Activated gamma-delta T cell treated with anti-CD3 and anti-CD28 coated beads, Interleukin-2, amount 50 U/mL, for 16 hours (primary cell): ENCODE results near the gene HK1.

Experiments
- DNase-seq: peaks from one replicate; pipeline ENCODE4 v3.0.0-alpha.2; 2020; ENCODE audit warnings: low read depth

HK1 gene

DNA sequence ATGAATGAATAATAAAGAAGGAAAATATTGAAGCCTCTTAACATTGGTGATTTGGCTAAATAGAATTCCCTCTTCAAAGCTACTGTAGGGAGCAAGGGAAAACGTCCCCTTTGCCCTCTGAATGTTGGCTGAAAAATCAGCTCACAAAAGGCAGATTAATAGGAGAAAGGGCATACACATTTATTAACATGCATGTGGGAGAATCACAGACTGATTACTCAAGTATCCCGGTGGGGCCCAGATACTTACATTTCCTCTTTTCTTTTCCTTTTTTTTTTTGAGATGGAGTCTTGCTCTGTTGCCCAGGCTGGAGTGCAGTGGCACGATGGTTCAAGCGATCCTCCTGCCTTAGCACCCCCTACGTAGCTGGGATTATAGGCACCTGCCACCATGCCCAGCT, 68.5 kb downstream of the HK1 start:
- DNase-seq = no peak

- DNase-seq = no peak
These were observed 70.7 kb downstream of the HK1 start for GRCh38 chr10:69348816-69349541.

GRCh38 chr10:69349542-69349888, 71.2 kb downstream of the HK1 start:
- no peak for DNase-seq

DNA sequence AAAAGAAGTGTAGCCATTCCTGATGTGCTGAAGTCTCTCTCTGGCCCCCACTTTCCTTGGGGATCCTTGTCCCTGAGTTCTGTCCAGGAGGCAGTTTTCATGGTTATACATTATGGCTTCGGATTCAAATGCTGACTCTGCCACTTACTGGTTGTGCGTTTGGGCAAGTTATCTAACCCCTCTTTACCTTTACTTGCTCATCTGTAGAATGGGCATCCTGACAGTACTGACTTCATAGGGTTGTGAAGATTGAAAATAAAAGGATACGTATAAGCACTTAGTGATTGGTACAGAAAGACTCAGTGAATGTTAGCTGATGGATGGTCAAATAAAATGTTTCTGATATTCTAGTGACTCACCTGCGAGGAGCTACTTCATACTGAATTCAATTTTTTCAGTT, 73.3 kb downstream of the HK1 start:
- DNase-seq = no peak

DNA sequence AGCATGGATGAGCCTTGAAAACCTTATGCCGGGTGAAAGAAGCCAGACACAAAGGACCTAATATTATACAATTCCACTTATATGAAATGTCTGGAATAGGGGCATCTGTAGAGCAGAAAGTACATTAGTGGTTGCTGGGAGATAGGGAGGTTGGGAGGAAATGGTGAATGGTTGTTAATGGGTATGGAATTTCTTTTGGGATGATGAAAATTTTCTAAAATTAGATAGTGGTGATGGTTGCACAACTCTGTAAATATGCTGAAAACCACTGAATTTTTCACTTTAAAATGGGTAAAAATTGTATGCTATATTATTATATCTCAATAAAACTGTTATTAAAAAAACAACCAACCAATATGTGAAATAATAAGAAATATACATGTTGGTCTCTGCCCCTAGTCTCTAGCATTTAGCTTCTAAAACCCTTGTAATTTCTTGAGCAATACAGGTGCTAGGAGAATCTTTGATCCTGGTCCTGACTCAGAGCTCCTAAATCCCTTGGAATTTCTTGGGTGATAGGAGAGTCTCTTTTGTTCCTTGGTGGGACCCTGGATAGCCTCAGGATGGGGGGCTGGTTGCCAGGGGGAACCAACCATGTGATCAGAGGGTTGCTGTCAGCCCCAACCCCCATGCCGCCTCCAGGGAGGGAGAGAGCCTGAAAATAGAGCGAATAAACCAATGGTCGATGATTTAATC, 74.4 kb downstream of the HK1 start:
- DNase-seq = no peak

- DNase-seq = no peak
These were observed 75.8 kb downstream of the HK1 start for GRCh38 chr10:69353977-69354635.

DNA sequence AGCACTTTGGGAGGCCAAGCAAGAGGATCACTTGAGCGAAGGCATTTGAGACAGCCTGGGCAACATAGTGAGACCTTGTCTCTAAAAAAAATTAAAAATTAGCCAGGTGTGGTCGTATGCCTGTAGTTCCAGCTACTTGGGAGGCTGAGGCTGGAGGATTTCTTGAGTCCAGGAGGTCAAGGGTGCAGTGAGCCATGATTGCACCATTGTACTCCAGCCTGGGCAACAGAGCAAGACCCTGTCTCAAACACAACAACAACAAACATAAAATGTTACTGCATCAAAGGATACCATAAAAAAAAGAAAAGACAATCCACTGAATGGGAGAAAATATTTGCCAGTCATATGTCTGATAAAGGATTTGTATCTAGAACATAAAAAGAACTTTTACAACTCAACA, 77.9 kb downstream of the HK1 start:
- DNase-seq = no peak

GRCh38 chr10:69358148-69358795, 80.0 kb downstream of the HK1 start:
- DNase-seq = no peak

DNA sequence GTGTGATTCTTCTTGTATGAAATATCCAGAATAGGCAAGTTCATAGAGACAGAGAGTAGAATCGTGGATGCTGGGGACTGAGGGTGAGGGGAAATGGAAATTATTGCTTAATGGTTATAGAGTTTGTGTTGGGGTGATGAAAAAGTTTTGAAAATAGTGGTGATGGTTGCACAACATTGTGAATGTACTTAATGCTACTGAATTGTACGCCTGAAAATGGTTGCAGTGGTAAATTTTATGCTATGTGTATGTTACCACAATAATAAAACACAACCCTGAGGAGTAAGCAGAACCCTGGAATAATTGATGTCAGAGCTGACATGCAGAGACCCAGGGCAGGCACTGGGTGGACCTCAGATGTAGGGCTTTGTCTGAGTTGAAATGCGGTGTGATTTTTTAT, 80.9 kb downstream of the HK1 start:
- DNase-seq = no peak

GRCh38 chr10:69359594-69359993, 81.3 kb downstream of the HK1 start:
- peak; percentile 7 for DNase-seq

GRCh38 chr10:69360485-69361302, 82.4 kb downstream of the HK1 start:
- DNase-seq = no peak

GRCh38 chr10:69361303-69361614, 83.0 kb downstream of the HK1 start:
- no peak for DNase-seq

- no peak for DNase-seq
These were observed 84.2 kb downstream of the HK1 start for GRCh38 chr10:69362471-69362954.

GRCh38 chr10:69363666-69364065, 85.4 kb downstream of the HK1 start:
- DNase-seq = no peak

- no peak for DNase-seq
These were observed 86.1 kb downstream of the HK1 start for GRCh38 chr10:69364232-69364940.

GRCh38 chr10:69366738-69367137, 88.4 kb downstream of the HK1 start:
- DNase-seq = no peak

- DNase-seq = no peak
These were observed 89.2 kb downstream of the HK1 start for GRCh38 chr10:69367469-69367868.

DNA sequence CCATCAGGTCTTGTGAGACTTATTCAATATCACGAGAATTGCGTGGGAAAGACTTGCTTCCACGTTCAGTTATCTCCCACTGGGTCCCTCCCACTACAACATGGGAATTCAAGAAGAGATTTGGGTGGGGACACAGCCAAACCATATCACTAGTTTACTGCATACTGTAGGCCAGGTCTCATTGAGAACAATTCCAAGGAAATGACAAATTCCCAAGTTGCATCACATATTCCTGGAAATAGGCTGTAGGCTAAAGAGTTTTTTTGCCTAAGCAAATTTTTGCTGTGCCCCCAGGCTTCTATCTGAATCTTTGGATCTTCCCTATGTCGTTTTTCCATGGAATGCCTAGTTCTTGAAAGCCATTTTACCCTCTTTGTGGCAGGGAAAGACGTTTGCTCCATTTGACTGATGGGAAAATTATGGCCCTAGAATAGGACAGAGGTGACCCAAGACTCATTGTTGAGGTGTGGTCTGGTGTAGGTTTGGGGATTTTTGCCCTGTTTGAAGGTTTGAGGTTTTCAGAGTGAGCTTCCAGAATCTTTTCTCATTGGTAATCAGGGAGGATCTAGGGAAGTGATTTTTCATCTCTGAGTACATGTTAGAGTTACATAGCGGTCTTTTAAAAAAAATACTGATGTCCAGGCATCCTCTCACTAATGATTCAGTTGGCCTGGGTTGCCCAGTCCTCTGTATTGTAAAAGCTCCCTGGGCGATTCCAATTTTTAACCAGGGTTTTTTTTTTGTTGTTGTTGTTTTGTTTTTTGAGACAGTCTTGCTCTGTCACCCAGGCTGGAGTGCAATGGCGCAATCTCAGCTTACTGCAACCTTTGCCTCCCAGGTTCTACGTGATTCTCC, 94.1 kb downstream of the HK1 start:
- no peak for DNase-seq

DNA sequence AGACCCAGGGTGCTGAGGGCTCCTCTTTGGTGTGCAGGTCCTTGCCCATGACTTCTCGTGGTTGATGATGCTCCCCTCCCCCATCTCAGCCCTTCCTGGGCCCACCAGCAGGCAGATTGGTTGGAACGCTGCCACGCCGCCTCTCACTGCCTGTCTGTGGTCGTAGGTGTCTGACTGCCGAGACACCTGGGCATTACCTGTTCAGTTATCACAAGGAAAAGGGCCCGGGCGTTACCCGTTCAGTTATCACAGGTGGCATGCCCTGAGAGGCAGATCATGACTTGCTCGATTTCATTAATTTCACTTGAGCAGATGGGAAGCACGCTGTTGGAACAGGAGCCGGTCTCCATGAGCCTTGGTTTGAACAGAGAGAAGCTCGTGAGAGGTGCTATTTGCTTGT, 95.9 kb downstream of the HK1 start:
- no peak for DNase-seq

GRCh38 chr10:69374931-69375306, 96.6 kb downstream of the HK1 start:
- DNase-seq = no peak
